HG02870 (cell line): ENCODE results near the gene RBFA.

Source experiments
- ATAC-seq: cut with Tn5 transposase; IDR thresholded peaks from one replicate; pipeline ENCODE4 v1.9.1; 2021; ENCODE audit warnings: mild to moderate bottlenecking, moderate library complexity; ENCODE audit not compliant: unreplicated experiment

The RBFA gene

DNA sequence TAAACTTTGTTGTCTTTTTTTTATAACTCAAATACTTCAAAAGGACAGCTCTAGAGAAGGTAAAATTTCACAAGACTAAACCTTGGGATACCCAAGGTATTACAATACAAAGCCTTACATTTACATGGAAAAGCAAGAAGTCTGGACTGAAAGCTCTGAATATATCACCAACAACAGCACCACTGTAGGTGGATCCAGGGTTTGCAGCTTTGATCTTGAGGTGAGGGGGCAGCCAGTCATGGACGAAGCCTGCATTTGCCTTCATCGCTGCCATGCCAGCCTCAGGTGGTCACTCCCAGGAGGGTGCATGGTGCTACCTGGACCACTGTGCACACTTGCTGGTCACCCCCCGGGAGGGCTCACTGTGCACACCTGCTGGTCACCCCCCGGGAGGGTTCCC, 36.6 kb downstream of the RBFA start:
- ATAC-seq = no peak

GRCh38 chr18:80074183-80074582, 39.9 kb downstream of the RBFA start:
- no peak for ATAC-seq

DNA sequence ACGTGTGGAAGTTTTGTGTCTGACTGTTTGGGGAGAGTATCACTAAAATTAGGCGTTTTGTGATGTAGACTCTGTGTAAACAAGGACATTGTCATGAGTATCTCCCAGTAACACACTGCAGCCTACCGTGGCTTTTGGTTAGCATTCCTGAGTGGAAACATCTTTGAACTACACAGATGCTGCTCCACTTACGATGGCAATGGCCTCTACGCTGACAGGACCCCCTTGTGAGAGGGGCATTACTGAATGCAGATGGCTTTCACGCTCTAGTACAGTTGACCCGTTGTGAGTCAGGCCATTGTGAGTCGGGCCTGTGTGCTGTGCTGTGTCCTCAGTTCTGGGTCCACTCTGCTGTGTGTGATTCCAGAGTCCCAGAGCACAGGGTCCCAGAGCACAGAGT, 40.5 kb downstream of the RBFA start:
- ATAC-seq = no peak

GRCh38 chr18:80075940-80076339, 41.7 kb downstream of the RBFA start:
- ATAC-seq = no peak

DNA sequence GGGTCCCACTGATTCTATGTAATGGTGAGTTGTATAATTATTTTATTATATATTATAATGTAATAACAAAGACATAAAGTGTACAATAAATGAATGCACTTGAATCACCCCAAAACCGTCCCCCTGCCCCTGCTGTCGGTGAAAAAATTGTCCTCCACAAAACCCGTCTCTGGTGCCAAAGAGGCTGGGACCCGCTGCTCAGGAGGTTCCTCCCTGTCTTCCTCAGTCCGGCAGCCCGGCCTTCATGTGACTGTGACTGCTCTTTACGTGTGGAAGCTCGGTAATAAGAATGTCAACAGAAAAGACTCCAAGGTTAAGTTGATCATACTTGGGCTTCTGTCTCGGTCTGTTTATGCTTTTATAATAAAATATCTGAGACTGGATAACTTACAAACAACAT, 42.1 kb downstream of the RBFA start:
- no peak for ATAC-seq

- no peak for ATAC-seq
Observed at GRCh38 chr18:80077873-80078272, 43.6 kb downstream of the RBFA start.
